HG03571 (cell line): Measurements from ENCODE around the gene PTMS.

ENCODE experiments used
- ATAC-seq: cut with Tn5 transposase; IDR thresholded peaks from one replicate; pipeline ENCODE4 v1.9.1; 2021; ENCODE audit not compliant: unreplicated experiment

PTMS gene

GRCh38 chr12:6771509-6772330, 5.6 kb downstream of the PTMS start:
- no peak for ATAC-seq

- ATAC-seq: no peak
Observed at GRCh38 chr12:6772331-6772695, 6.2 kb downstream of the PTMS start, which contains the start of gene LAG3. Gene LAG3 (plus strand): TSS chr12:6772520. CDS start chr12:6772853, 333 bp downstream.

DNA sequence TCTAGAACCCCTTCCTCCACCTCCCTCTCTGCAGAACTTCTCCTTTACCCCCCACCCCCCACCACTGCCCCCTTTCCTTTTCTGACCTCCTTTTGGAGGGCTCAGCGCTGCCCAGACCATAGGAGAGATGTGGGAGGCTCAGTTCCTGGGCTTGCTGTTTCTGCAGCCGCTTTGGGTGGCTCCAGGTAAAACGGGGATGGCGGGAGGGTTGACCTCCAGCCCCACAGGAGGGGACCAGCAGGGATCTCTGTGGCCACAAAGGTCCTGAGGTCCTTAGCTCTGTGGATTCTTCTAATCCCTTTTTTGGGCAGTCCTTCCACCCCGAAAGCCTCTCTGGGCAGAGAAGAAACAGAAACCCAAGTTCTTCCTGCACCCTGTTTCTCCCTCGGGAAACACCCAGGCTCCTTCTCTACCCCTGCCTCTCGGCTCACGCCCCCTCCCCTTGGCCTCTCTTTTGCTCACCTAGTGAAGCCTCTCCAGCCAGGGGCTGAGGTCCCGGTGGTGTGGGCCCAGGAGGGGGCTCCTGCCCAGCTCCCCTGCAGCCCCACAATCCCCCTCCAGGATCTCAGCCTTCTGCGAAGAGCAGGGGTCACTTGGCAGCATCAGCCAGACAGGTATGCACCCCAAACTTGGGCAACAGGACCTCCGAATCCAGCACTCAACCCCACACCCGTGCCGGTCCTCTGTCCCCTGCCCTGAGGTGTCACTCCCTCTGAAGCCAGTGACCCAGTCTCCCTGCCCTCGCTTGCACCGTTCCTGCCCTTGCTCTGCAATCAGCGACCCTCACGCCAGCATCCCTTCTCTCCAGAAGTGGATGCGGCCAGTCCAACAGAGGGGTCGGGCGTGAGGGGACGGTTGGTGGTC, 6.8 kb downstream of the PTMS start:
- ATAC-seq: no peak

- ATAC-seq: no peak
Observed at GRCh38 chr12:6773590-6774351, 7.6 kb downstream of the PTMS start.

GRCh38 chr12:6774499-6775062, 8.4 kb downstream of the PTMS start:
- ATAC-seq: no peak

GRCh38 chr12:6775185-6776174, 9.3 kb downstream of the PTMS start:
- ATAC-seq: no peak

DNA sequence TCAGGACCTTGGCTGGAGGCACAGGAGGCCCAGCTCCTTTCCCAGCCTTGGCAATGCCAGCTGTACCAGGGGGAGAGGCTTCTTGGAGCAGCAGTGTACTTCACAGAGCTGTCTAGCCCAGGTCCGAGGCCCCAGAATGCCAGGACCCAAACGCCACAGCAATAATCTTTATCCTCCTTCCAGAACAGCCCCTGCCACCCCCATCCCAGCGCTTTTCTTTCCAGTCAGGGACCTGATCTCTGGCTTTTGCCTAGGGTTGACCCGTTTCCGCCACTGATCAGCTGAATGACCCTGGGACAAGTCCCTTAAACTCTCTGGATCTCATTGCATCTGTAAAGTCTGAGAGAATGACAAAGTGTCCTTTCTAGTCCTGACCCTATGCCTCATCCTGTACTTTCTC, 11.2 kb downstream of the PTMS start:
- no peak for ATAC-seq

GRCh38 chr12:6778217-6778573, 12.0 kb downstream of the PTMS start:
- no peak for ATAC-seq

- no peak for ATAC-seq
Observed at GRCh38 chr12:6778574-6779550, 12.7 kb downstream of the PTMS start.

GRCh38 chr12:6779708-6780432, 13.7 kb downstream of the PTMS start:
- ATAC-seq: no peak

DNA sequence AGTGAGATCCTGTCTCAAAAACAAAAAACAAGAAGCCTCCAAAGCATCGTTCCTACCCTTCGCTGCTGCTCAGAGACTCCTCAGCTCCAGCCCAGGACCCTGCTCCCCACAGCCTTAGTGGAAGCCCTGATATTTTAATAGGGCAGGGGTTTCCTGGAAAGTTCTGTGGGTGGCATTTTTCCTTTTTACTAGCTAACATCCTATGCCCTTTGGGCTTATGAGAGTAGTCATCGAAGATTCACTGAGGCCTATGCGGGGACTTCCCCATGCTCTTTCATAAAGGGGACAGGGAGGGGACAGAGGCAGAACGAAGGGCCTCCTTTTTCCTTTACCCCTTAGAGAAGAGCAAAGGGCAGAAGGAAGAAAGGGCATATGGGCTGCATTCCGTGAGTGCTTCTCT, 14.4 kb downstream of the PTMS start:
- no peak for ATAC-seq

- ATAC-seq: no peak
Observed at GRCh38 chr12:6782119-6782518, 16.0 kb downstream of the PTMS start.

DNA sequence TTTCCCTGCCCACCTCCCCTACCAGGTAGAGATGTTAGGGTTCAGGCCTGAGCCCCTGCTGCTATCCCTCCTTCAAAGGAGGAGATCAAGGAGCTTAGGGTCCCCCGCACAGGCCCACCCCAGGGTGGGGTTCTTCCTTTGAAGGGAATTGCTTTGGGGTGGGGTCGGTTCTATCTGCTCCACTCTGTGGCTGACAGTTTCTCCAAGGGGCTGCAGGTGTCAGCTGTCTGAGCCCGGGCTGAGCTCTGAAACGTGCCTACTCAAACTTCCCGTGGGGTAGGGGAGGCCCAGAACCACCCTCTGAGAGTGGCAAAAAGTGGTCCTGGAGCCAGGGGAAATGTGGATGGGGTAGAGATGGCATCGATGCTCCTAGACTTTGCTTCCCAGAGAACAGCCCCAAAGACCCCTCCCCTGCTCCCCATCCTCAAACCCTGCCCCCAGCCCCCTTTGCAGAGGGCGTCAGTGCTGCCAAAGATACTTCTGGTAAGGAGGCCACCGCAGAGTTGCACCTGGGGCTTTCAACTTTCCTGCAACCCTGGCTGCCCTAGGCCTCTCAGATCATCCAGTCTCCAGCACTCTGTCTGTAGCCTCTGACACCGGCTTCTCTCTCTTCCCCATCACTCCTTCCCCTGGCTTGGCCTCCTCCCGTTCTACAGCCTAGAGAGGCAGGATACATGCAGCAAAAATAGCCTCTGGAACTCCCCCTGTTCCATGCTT, 16.8 kb downstream of the PTMS start:
- ATAC-seq: no peak

GRCh38 chr12:6783828-6784227, 17.7 kb downstream of the PTMS start:
- ATAC-seq: no peak

- no peak for ATAC-seq
Observed at GRCh38 chr12:6784296-6784695, 18.1 kb downstream of the PTMS start.

- ATAC-seq: no peak
Observed at GRCh38 chr12:6784761-6785160, 18.6 kb downstream of the PTMS start.

GRCh38 chr12:6786416-6787094, 20.4 kb downstream of the PTMS start:
- ATAC-seq: no peak
